Heart left ventricle (tissue), 13 donors: ENCODE results near the gene KMT5B.

Experiments used
- POLR2A ChIP-seq, 2 donors: fragments of 450-650 bp; IDR thresholded peaks; one replicate each; pipeline ENCODE4 v1.6.1; 2017; ENCODE audit warnings: antibody characterized with exemption in 2 of 2, mild to moderate bottlenecking in 2 of 2, moderate library complexity in 2 of 2
- TF ChIP-seq, protein P1 (sequence below), 12 donors: fragments of 200-600 bp; sonication (generic) in 4 of 12; IDR thresholded peaks; one replicate each; pipeline versions ENCODE4 v1.5.0 to v1.8.0; 2018 to 2022; ENCODE audit warnings: antibody characterized with exemption in 12 of 12, mild to moderate bottlenecking in 5 of 12
- donor health status: ischemic (EF 13 %, LVEDD 7.1; RV severe dilation, severe dysfunction).
- donor health status: DM: no; HTN: yes; CAD: no.
- donor health status: DM: no; HTN: no; CAD: no.
- donor health status: ischemic (EF 25% LVEDD 6.9; RV normal size, moderate dysfunction).
- donor health status: ischemic (EF 25% LVEDD 5.7; RV mildly dilated, moderate dysfunction).
- donor health status: ischemic (EF 35%, LVEDD 5.7; RV mildly dilated, moderate dysfunction).
- donor health status: nonischemic (EF 11% LVEDD 7.7; RV severe dilation, severe dysfunction).
- donor health status: DM: yes; HTN: yes; CAD: no.
- donor health status: PGD.
- donor health status: ischemic (EF 29% LVEDD 5.4; RV normal size, mild dysfunction).
- donor health status: nonischemic (EF 23%, LVEDD 6.1; RV moderate dilation, normal function).

DNA sequence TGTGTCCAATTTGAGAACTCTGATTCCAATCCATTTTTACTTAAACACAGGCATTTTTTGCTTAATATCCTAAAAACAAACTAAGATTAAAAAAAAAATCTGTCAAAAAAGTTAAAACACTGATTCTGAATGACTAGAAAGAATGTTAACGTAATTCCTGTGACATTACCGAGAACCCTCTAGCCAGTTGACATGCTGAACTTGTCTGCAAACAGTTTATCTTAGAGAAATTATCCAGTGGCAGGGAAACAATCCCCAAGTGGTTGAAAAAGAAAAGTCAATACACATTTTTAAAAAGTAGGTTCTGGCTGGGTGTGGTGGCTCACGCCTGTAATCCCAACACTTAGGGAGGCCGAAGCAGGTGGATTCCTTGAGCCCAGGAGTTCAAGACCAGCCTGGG lies 11.6 kb downstream of the KMT5B start:
- TF ChIP-seq, protein P1, sequence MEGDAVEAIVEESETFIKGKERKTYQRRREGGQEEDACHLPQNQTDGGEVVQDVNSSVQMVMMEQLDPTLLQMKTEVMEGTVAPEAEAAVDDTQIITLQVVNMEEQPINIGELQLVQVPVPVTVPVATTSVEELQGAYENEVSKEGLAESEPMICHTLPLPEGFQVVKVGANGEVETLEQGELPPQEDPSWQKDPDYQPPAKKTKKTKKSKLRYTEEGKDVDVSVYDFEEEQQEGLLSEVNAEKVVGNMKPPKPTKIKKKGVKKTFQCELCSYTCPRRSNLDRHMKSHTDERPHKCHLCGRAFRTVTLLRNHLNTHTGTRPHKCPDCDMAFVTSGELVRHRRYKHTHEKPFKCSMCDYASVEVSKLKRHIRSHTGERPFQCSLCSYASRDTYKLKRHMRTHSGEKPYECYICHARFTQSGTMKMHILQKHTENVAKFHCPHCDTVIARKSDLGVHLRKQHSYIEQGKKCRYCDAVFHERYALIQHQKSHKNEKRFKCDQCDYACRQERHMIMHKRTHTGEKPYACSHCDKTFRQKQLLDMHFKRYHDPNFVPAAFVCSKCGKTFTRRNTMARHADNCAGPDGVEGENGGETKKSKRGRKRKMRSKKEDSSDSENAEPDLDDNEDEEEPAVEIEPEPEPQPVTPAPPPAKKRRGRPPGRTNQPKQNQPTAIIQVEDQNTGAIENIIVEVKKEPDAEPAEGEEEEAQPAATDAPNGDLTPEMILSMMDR (IDR thresholded peaks at IDR 0.05) = no peak
- no peak for TF ChIP-seq POLR2A (IDR thresholded peaks at IDR 0.05)
